ENCODE measurements around the gene CHTF8.

The CHTF8 gene

DNA sequence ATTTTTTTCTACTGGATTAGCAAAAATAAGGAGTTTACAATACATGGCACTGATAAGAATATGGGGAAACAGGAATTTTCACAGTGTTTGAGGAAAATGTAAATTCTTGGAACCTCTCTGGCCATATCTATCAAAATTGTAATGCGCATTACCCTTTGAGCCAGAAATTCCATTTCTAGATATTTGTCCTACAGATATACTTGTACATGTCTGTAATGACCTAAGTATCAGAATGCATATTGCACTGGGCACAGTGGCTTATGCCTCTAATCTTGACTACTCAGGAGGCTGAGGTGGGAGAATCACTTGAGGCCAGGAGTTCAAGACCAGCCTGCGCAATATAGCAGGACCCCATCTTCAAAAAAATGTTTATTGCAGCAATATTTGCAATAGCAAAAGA lies 52.7 kb downstream of the CHTF8 start:
- no peak for DNase-seq

GRCh38 chr16:69078073-69078472 lies 54.3 kb downstream of the CHTF8 start:
- no peak for DNase-seq

- no peak for DNase-seq
Measured at GRCh38 chr16:69077251-69077650, 55.1 kb downstream of the CHTF8 start.

GRCh38 chr16:69073181-69073702 lies 59.1 kb downstream of the CHTF8 start:
- no peak for DNase-seq

DNA sequence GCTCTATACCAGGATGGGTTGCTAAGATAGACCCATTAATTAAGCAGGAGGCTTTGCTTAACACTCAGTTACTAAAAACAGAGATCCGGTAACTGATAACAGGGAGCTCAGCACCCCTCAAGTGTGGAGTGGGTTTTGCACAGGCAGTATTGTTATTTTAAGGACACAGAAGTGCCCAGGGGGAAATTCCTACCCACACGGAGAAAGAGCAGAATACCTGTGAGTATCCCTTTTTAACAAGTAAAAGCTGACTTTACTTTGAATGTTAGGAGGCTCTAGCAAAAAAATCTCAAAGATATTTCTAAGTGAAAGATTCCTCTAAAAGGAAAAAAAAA lies 59.8 kb downstream of the CHTF8 start:
- no peak for DNase-seq

DNA sequence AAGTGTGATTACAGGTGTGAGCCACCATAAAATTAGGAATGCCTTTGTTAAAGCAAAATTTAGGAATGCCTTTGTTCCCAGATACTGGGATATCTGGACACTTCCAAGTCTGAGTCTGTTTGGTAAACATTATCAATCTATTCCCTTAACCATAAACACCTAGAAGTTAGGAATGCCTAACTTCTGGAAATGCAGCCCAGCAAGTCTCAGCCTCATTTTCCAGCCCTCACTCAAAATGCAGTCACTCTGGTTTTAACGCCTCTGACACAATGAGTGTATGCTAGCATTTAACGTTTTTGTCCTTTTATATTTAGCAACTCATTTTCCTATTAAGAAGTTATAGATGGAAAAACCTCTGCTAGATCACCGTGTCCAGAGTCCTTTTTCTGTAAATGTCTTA lies 61.4 kb downstream of the CHTF8 start:
- no peak for DNase-seq

DNA sequence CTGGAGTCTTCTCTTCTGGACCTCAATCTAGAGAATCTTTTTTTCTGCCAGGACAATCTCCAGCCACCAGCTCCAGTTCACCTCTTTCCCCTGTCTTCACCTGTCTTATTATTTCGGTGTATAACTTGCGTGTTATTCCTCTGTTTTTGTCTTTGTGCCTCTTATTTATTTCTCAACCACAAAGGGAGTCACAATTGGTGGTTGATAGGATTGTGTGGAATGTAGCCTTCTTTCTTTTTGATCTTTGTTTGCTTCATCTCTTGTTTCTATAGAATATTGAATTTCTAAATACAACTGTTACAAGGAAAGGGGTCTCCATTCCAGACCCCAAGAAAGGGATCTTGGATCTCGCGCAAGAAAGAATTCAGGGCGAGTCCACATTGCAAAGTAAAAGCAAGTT lies 62.9 kb downstream of the CHTF8 start:
- no peak for DNase-seq
